Omental fat pad (tissue), 4 donors: ENCODE measurements around the gene TLL2. TPM values are rescaled to one million over a fixed set of nuclear protein-coding genes. Genes with fewer than 3 reads are reported as not detected.

Source experiments
- ATAC-seq: fragments of 150-250 bp; one replicate; pipeline ENCODE4 v1.9.1; 2016; ENCODE audit warnings: mild to moderate bottlenecking, moderate library complexity; ENCODE audit not compliant: low FRiP score
- DNase-seq: peaks from one replicate; pipeline ENCODE4 v3.0.0-alpha.2; 2019; ENCODE audit warnings: low spot score
- CTCF ChIP-seq, 3 donors: fragments of 450-650 bp; IDR thresholded peaks; one replicate each; pipeline ENCODE4 v1.5.1; 2016 to 2017; ENCODE audit warnings: antibody characterized with exemption in 3 of 3, mild to moderate bottlenecking in 3 of 3, moderate library complexity in 2 of 3
- total RNA-seq, 4 donors: library from RNA; depleted of rRNA; stranded (reverse); fragments of >200 nt; gene quantifications; one replicate each; pipeline ENCODE4 v1.1.0, GENCODE V29; 2016

TLL2 gene
- total RNA-seq, 4 donors from 2014 or later: 0.16 TPM; not detected in 3

GRCh38 chr10:96465599-96465998 is 48.1 kb downstream of the TLL2 start:
- no peak for DNase-seq
- TF ChIP-seq CTCF (IDR thresholded peaks at IDR 0.05): no peak
- ATAC-seq: no peak

GRCh38 chr10:96463562-96463961 is 50.2 kb downstream of the TLL2 start:
- ATAC-seq: no peak
- TF ChIP-seq CTCF (IDR thresholded peaks at IDR 0.05): no peak
- DNase-seq: no peak

- no peak for TF ChIP-seq CTCF (IDR thresholded peaks at IDR 0.05)
- DNase-seq (no peak), ATAC-seq (no peak)
Observed at GRCh38 chr10:96462606-96463151, 51.0 kb downstream of the TLL2 start.

GRCh38 chr10:96460316-96460715 is 53.4 kb downstream of the TLL2 start:
- no peak for TF ChIP-seq CTCF (IDR thresholded peaks at IDR 0.05)
- no peak for ATAC-seq
- DNase-seq: no peak

GRCh38 chr10:96457341-96457740 is 56.4 kb downstream of the TLL2 start:
- no peak for TF ChIP-seq CTCF (IDR thresholded peaks at IDR 0.05)

GRCh38 chr10:96456296-96456840 is 57.4 kb downstream of the TLL2 start:
- DNase-seq: no peak
- no peak for TF ChIP-seq CTCF (IDR thresholded peaks at IDR 0.05)

More at GRCh38 chr10:96457341-96457740, 56.4 kb downstream of the TLL2 start:
- DNase-seq: no peak
- no peak for ATAC-seq

GRCh38 chr10:96453856-96454583 is 59.7 kb downstream of the TLL2 start:
- no peak for ATAC-seq
- DNase-seq: no peak
- TF ChIP-seq CTCF (IDR thresholded peaks at IDR 0.05): no peak

More at GRCh38 chr10:96456296-96456840, 57.4 kb downstream of the TLL2 start:
- ATAC-seq: no peak
